HepG2 (cell line): ENCODE data around the gene UBAC2. TPM values are rescaled to one million over a fixed set of nuclear protein-coding genes. Genes with fewer than 3 reads are reported as not detected.

ENCODE experiments used
- ATAC-seq: fragments of 200-7000 bp; cut with Tn5 transposase; 3 replicates; pipeline ENCODE4 v1.9.1; 2020; ENCODE audit warnings: mild to moderate bottlenecking, moderate library complexity
- BruUV-seq: library from RNA; stranded (reverse); fragments of 400-500 nt; replicated peaks from 2 replicates; lab custom pipeline; 2021; lab: Mats Ljungman, UMichigan
- CTCF ChIA-PET: fragments of 300-600 bp; formaldehyde crosslinking; extraction: SDS; loops from one replicate; lab custom pipeline; 2021; ENCODE audit warnings: low total read pairs, inconsistent platforms, low intra/inter-chr PET ratio; lab: Yijun Ruan, JAX
- POLR2A ChIA-PET: fragments of 350-600 bp; sonication (Branson Sonifier 250); formaldehyde crosslinking; loops from one replicate; lab custom pipeline; 2020; ENCODE audit warnings: antibody characterized with exemption, inconsistent platforms; lab: Yijun Ruan, JAX
- DNase-seq: peaks from one replicate; pipeline ENCODE4 v3.0.0-alpha.2; 2015; ENCODE audit warnings: low spot score
- FAIRE-seq: peaks from 3 replicates; lab custom pipeline; 2011; peaks lifted over from hg19 to GRCh38; lab: Jason Lieb, UNC
- H2AFZ ChIP-seq: one replicate; pipeline ENCODE4 v1.6.1; 2011; ENCODE audit warnings: low read length, inconsistent platforms
- H3K27ac ChIP-seq: fragments of 300-600 bp; 3 replicates; pipeline ENCODE4 v1.8.0; 2011; ENCODE audit warnings: mixed run types, mild to moderate bottlenecking, mixed read lengths, low read length, inconsistent platforms; ENCODE audit not compliant: insufficient read depth; ENCODE audit errors: extremely low read length
- H3K27me3 ChIP-seq, 2 experiments: fragments of 200-600 bp in 1 of 2; 2 replicates in 1 of 2; 3 replicates in 1 of 2; pipeline versions ENCODE4 v1.6.0 to v1.8.0; 2011; ENCODE audit warnings: low read length in 2 of 2, mild to moderate bottlenecking in 2 of 2, moderate library complexity in 2 of 2, inconsistent platforms in 1 of 2; ENCODE audit not compliant: insufficient read depth in 2 of 2, control insufficient read depth in 1 of 2
- H3K36me3 ChIP-seq, 2 experiments: fragments of 200-600 bp in 1 of 2; replicated peaks in 1 of 2; 2 replicates in 1 of 2; 3 replicates in 1 of 2; pipeline versions ENCODE4 v1.5.1 to v1.8.0; 2011; ENCODE audit warnings: low read length in 2 of 2, inconsistent platforms in 1 of 2; ENCODE audit not compliant: insufficient read depth in 2 of 2, control insufficient read depth in 1 of 2
- H3K4me1 ChIP-seq: 2 replicates; pipeline ENCODE4 v1.5.1; 2012; ENCODE audit warnings: low read length, inconsistent platforms; ENCODE audit not compliant: insufficient read depth
- H3K4me2 ChIP-seq: 2 replicates; pipeline ENCODE4 v1.6.0; 2011; ENCODE audit warnings: low read depth, low read length, inconsistent platforms
- H3K4me3 ChIP-seq, 3 experiments: fragments of 200-600 bp in 1 of 3; sonication (generic), shearing (Covaris generic) in 1 of 3; replicated peaks in 1 of 3; 2 replicates each; pipeline ENCODE4 v1.5.1; 2011 to 2016; ENCODE audit warnings: low read length in 3 of 3, inconsistent platforms in 2 of 3, low read depth in 2 of 3, mild to moderate bottlenecking in 2 of 3, control low read depth in 1 of 3, mixed read lengths in 1 of 3; ENCODE audit not compliant: insufficient read depth in 1 of 3
- H3K79me2 ChIP-seq: one replicate; pipeline ENCODE4 v1.6.1; 2011; ENCODE audit warnings: low read length, inconsistent platforms; ENCODE audit not compliant: insufficient read depth
- H3K9ac ChIP-seq: 2 replicates; pipeline ENCODE4 v1.6.0; 2011; ENCODE audit warnings: mild to moderate bottlenecking, low read depth, low read length, inconsistent platforms; ENCODE audit not compliant: insufficient read depth
- H3K9me3 ChIP-seq: 2 replicates; pipeline ENCODE4 v1.5.1; 2012; ENCODE audit warnings: mild to moderate bottlenecking, low read length
- H4K20me1 ChIP-seq: 2 replicates; pipeline ENCODE4 v1.6.0; 2011; ENCODE audit warnings: inconsistent platforms, mild to moderate bottlenecking, low read length, moderate library complexity; ENCODE audit not compliant: insufficient read depth
- BORCS8-MEF2B ChIP-seq: sonication (generic); formaldehyde crosslinking; IDR thresholded peaks from 2 replicates; pipeline ENCODE4 v1.8.0; 2022; ENCODE audit warnings: mild to moderate bottlenecking, missing genetic modification reagents
- FIP1L1 ChIP-seq: fragments of 200-400 bp; formaldehyde crosslinking; IDR thresholded peaks from 2 replicates; pipeline ENCODE4 v1.6.1; 2018; ENCODE audit warnings: low read depth, mild to moderate bottlenecking, low read length, moderate library complexity, borderline replicate concordance; ENCODE audit not compliant: insufficient read depth
- HNRNPK ChIP-seq: fragments of 200-400 bp; formaldehyde crosslinking; IDR thresholded peaks from 2 replicates; pipeline ENCODE4 v1.6.1; 2018; ENCODE audit warnings: low read length, low read depth, moderate library complexity, mild to moderate bottlenecking; ENCODE audit not compliant: poor library complexity, severe bottlenecking
- MAFK ChIP-seq, 2 experiments: IDR thresholded peaks in 1 of 2; conservative IDR thresholded peaks in 1 of 2; 2 replicates each; pipeline ENCODE4 v1.6.1; 2011; ENCODE audit warnings: improper control_type of control experiment in 2 of 2, low read length in 2 of 2
- NFE2L1 ChIP-seq: sonication (generic); formaldehyde crosslinking; IDR thresholded peaks from 2 replicates; pipeline ENCODE4 v1.4.0; 2020; ENCODE audit warnings: missing genetic modification reagents, mild to moderate bottlenecking, borderline replicate concordance
- NFYC ChIP-seq: IDR thresholded peaks from 2 replicates; pipeline ENCODE4 v1.6.1; 2016; ENCODE audit warnings: missing genetic modification reagents, missing compliant biosample characterization
- RARA ChIP-seq: IDR thresholded peaks from 2 replicates; pipeline ENCODE4 v1.6.1; 2016; ENCODE audit warnings: missing genetic modification reagents, missing compliant biosample characterization
- SMC3 ChIP-seq: IDR thresholded peaks from 2 replicates; pipeline ENCODE4 v1.6.1; 2011; ENCODE audit warnings: low read length, improper control_type of control experiment
- SRSF4 ChIP-seq: fragments of 200-400 bp; formaldehyde crosslinking; IDR thresholded peaks from one replicate; pipeline ENCODE4 v1.6.1; 2018; ENCODE audit warnings: mild to moderate bottlenecking, low read depth, low read length, moderate library complexity; ENCODE audit not compliant: poor library complexity, severe bottlenecking
- STAG1 ChIP-seq: sonication (generic); formaldehyde crosslinking; IDR thresholded peaks from 2 replicates; pipeline ENCODE4 v1.4.0; 2020; ENCODE audit warnings: missing genetic modification reagents
- TEAD3 ChIP-seq: optimal IDR thresholded peaks from 2 replicates; pipeline ENCODE3; 2016; ENCODE audit warnings: borderline replicate concordance
- U2AF2 ChIP-seq: fragments of 200-400 bp; formaldehyde crosslinking; IDR thresholded peaks from 2 replicates; pipeline ENCODE4 v1.6.1; 2017; ENCODE audit warnings: low read depth, mild to moderate bottlenecking, low read length
- YEATS2 ChIP-seq: sonication (generic); formaldehyde crosslinking; IDR thresholded peaks from 2 replicates; pipeline ENCODE4 v1.4.0; 2020; ENCODE audit warnings: missing genetic modification reagents, borderline replicate concordance
- ZFX ChIP-seq: sonication (generic); formaldehyde crosslinking; IDR thresholded peaks from 2 replicates; pipeline ENCODE4 v1.4.0; 2020; ENCODE audit warnings: mild to moderate bottlenecking, low read depth, missing genetic modification reagents, moderate library complexity
- ZMYM3 ChIP-seq: sonication (generic); formaldehyde crosslinking; IDR thresholded peaks from 2 replicates; pipeline ENCODE4 v1.5.1; 2020; ENCODE audit warnings: mild to moderate bottlenecking, missing genetic modification reagents
- ZNF546 ChIP-seq: sonication (generic); formaldehyde crosslinking; conservative IDR thresholded peaks from 2 replicates; pipeline ENCODE4 v1.8.1; 2023; ENCODE audit warnings: mild to moderate bottlenecking, missing genetic modification reagents
- ZNF703 ChIP-seq: sonication (generic); formaldehyde crosslinking; IDR thresholded peaks from 2 replicates; pipeline ENCODE4 v1.5.1; 2020; ENCODE audit warnings: missing genetic modification reagents, mild to moderate bottlenecking, moderate library complexity, borderline replicate concordance
- ZNF850 ChIP-seq: sonication (generic); formaldehyde crosslinking; conservative IDR thresholded peaks from 2 replicates; pipeline ENCODE4 v1.9.0; 2021; ENCODE audit warnings: mild to moderate bottlenecking, missing genetic modification reagents
- WGBS: methylation state at CpG from one replicate; pipeline ENCODE4 v1.1.6; 2017; ENCODE audit warnings: low lambda C conversion rate; 5-methylcytosine and 5-hydroxymethylcytosine counted together
- in situ Hi-C: cut with HindIII; loops from 2 replicates; pipeline ENCODE4 v1.10.0; 2017; ENCODE audit warnings: low pct_unique_long_range_greater_than_20kb; ENCODE audit not compliant: extremely low pct_ligation_motif_present
- intact Hi-C: fragments of 100-400 bp; cut with micrococcal nuclease; formaldehyde crosslinking; loops from one replicate; pipeline ENCODE4 v1.10.0; 2022; ENCODE audit not compliant: unreplicated experiment
- polyA plus RNA-seq, 8 experiments: library from polyadenylated mRNA; depleted of rRNA in 3 of 8; stranded (reverse) in 7 of 8; unstranded in 1 of 8; fragments of >200 nt; fragmentation: Illumina TruSeq in 4 of 8; extraction: Trizol in 4 of 8; gene quantifications; 2 replicates each; pipeline versions ENCODE4 v1.2.1 to v1.2.3, GENCODE V29; 2011 to 2016; ENCODE audit warnings: low read depth in 4 of 8, missing spikeins in 1 of 8, mixed read lengths in 1 of 8; ENCODE audit not compliant: insufficient read depth in 1 of 8
- total RNA-seq, 5 experiments: library from RNA; depleted of rRNA; stranded (reverse); fragments of >200 nt; fragmentation: Illumina TruSeq; extraction: Trizol; gene quantifications; 2 replicates each; pipeline ENCODE4 v1.2.3, GENCODE V29; 2016; ENCODE audit warnings: low read depth in 1 of 5
- TF ChIP-seq, protein P1 (sequence below): sonication (generic); formaldehyde crosslinking; IDR thresholded peaks from 2 replicates; pipeline ENCODE4 v1.4.0; 2020; ENCODE audit warnings: mild to moderate bottlenecking, missing genetic modification reagents

UBAC2 gene
- total and polyA plus RNA-seq, 2 of the 13 experiments (the other 11 are each of a cell fraction or from before 2014, with no cell fraction given) = 61.3 to 80.8 TPM

DNA sequence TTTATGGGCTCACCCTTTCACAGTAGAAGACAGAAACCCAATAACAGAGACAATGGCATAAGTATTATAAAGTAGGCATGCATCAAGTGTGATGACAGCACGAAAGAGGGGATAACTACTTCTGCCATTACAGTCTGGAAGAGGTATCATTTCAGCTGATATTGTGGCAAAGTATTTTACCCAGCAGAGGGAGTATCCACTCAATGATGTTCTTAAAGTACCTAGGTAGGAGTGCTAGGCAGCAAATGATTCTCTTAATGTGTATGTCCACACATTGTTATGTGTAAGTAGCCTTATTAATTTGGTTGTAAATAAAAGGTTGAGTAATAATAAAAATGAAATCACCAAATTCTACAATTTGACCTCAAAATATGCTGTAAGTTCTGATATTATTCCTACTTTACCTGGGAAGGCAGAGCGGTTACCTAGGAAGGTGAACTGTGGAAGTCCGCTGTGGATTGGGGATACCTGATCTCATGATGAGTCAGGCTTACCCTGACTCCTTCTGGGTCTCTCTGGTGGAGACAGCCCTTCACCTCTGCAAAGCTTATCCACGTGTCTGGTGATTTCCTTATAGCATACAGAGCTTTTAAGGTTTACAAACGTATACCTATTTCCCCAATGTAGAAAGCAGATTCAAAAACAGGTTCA lies 4.1 kb upstream of the UBAC2 start:
- no TSS peak for BruUV-seq
- Histone ChIP-seq H3K4me1 (peaks cover 23% of the 10 kb centered on the region), H3K4me3 (no peak overlapping the region), H2AFZ (no peak overlapping the region), H3K9me3 (no peaks in the 10 kb centered on the region), H3K9ac (no peak overlapping the region), H3K79me2 (peaks cover 4% of the 10 kb centered on the region), H4K20me1 (no peaks in the 10 kb centered on the region), H3K36me3 (no peaks in the 10 kb centered on the region), H3K27ac (no peak overlapping the region), H3K27me3 (no peaks in the 10 kb centered on the region), H3K4me2 (no peak overlapping the region)
- FAIRE-seq (no peak), ATAC-seq (no peak), DNase-seq (no peak)
- ChIA-PET CTCF (interaction anchor here (1.2 kb wide), 1 partner anchor 70 kb away, joined by 5 read pairs; no protein-coding TSS in a partner anchor), POLR2A (no interaction called here)
- in situ Hi-C loops (no loop called here), intact Hi-C loops (loop anchor here (1.0 kb wide), 1 partner anchor 70 kb away; no protein-coding TSS in a partner anchor)
- 88% methylated on average over 5 of the region's 5 CpGs for WGBS
- peak; percentile 6; the same call in 1 of the 2 replicates for TF ChIP-seq SMC3
- peak; percentile 16; the same call in 1 of the 2 replicates for TF ChIP-seq STAG1 (CRISPR knock-in tag)
- no peak for TF ChIP-seq ZNF546 (CRISPR knock-in tag)
- no peak for TF ChIP-seq FIP1L1

DNA sequence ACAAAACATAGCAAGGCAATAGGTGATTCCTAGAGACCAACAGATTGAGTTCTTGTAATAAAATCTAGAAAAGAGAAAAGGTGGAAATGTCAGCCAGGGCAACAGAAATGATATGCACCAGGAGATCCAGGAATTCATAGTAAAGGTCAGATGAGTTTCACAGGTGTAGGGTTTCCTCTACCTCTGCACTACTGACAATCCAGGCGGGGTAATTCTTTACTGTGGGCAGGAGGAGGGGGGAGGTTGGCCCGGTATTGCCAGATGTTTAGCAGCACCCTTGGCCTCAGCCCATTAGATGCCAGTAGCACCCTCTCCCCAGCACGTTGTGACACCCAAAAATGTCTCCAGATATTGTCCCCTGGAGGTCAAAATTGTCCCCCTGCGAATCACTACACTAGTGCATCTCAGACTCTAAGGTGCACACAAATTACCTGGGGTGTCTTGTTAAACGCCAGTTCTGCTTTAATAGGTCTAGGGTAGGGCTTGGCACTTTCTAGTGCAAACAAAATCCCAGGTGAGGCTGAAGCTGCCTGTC lies 3.5 kb upstream of the UBAC2 start:
- no peak overlapping the region for H3K4me2 ChIP-seq
- no peaks in the 10 kb centered on the region for H3K9me3 ChIP-seq
- peaks cover 7% of the 10 kb centered on the region for H3K79me2 ChIP-seq
- peaks cover 22% of the 10 kb centered on the region for H3K4me1 ChIP-seq
- DNase-seq (no peak), FAIRE-seq (no peak), ATAC-seq (no peak)
- ChIA-PET CTCF (interaction anchor here (1.2 kb wide), 1 partner anchor 69 kb away, joined by 5 read pairs; no protein-coding TSS in a partner anchor), POLR2A (no interaction called here)
- intact Hi-C loops (no loop called here), in situ Hi-C loops (no loop called here)
- BruUV-seq = no TSS peak
- H3K9ac ChIP-seq = no peak overlapping the region
- no peaks in the 10 kb centered on the region for H3K27me3 ChIP-seq
- no peak overlapping the region for H2AFZ ChIP-seq
- WGBS = 80% methylated on average over 2 of the region's 5 CpGs
- H3K4me3 ChIP-seq = no peak overlapping the region
- H3K36me3 ChIP-seq = no peaks in the 10 kb centered on the region
- no peaks in the 10 kb centered on the region for H4K20me1 ChIP-seq
- H3K27ac ChIP-seq = no peak overlapping the region
- TF ChIP-seq NFYC (CRISPR knock-in tag) (no peak), NFE2L1 (CRISPR knock-in tag) (no peak), HNRNPK (no peak), BORCS8-MEF2B (CRISPR knock-in tag) (no peak), TEAD3 (CRISPR knock-in tag) (no peak), SRSF4 (no peak), ZFX (CRISPR knock-in tag) (no peak), RARA (CRISPR knock-in tag) (no peak), ZNF703 (CRISPR knock-in tag) (no peak), YEATS2 (CRISPR knock-in tag) (no peak), ZNF850 (CRISPR knock-in tag) (no peak), ZMYM3 (CRISPR knock-in tag) (no peak), MAFK (conservative IDR thresholded peaks at IDR 0.05 in 1 of 2, IDR thresholded peaks at IDR 0.05 in 1 of 2; ENCODE audit: low read length in 2 of 2) (no peak), U2AF2 (no peak)
- TF ChIP-seq, protein P1, sequence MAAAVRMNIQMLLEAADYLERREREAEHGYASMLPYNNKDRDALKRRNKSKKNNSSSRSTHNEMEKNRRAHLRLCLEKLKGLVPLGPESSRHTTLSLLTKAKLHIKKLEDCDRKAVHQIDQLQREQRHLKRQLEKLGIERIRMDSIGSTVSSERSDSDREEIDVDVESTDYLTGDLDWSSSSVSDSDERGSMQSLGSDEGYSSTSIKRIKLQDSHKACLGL = no peak
